IPS DF 4.7 (cell line): Measurements from ENCODE around the gene ABHD1.
A peak's percentile ranks its signal among the peaks of the same experiment; 100 is the strongest.
"Not testable (repeated sequence)": the region's sequence is repeated elsewhere in the genome, so short reads cannot be mapped to it uniquely, and the experiment has no call there.

Source experiments
- DNase-seq: peaks from one replicate; pipeline ENCODE4 v3.0.0-alpha.2; 2013; ENCODE audit warnings: low spot score; ENCODE audit errors: extremely low read depth

ABHD1 gene

GRCh38 chr2:27123302-27124150 lies at the start of gene ABHD1:
Gene ABHD1, plus strand, starts transcription at chr2:27123815. Its CDS starts 134 bp downstream, at chr2:27123949.
- DNase-seq = no peak

- no peak for DNase-seq
Observed at GRCh38 chr2:27074738-27075565, 48.7 kb upstream of the ABHD1 start.

GRCh38 chr2:27075566-27075871 lies 48.1 kb upstream of the ABHD1 start:
- DNase-seq = not testable (repeated sequence)

- DNase-seq = no peak
Observed at GRCh38 chr2:27076323-27076722, 47.3 kb upstream of the ABHD1 start.

GRCh38 chr2:27077231-27077630 lies 46.4 kb upstream of the ABHD1 start:
- DNase-seq = no peak

- no peak for DNase-seq
Observed at GRCh38 chr2:27078267-27079194, 45.1 kb upstream of the ABHD1 start, which contains the start of gene EMILIN1. Gene EMILIN1, plus strand, starts transcription at chr2:27078615. Its CDS starts 451 bp downstream, at chr2:27079066.

GRCh38 chr2:27079233-27080139 lies 44.1 kb upstream of the ABHD1 start:
- no peak for DNase-seq

GRCh38 chr2:27080140-27080469 lies 43.5 kb upstream of the ABHD1 start:
- no peak for DNase-seq

- no peak for DNase-seq
Observed at GRCh38 chr2:27080603-27080936, 43.0 kb upstream of the ABHD1 start.

GRCh38 chr2:27081984-27082772 lies 41.4 kb upstream of the ABHD1 start:
- no peak for DNase-seq

GRCh38 chr2:27082773-27083409 lies 40.7 kb upstream of the ABHD1 start:
- DNase-seq = no peak

- DNase-seq = no peak
Observed at GRCh38 chr2:27083410-27084296, 40.0 kb upstream of the ABHD1 start.

- DNase-seq = no peak
Observed at GRCh38 chr2:27084297-27085061, 39.1 kb upstream of the ABHD1 start.

- no peak for DNase-seq
Observed at GRCh38 chr2:27085062-27085672, 38.4 kb upstream of the ABHD1 start.

- DNase-seq = no peak
Observed at GRCh38 chr2:27085673-27086089, 37.9 kb upstream of the ABHD1 start.

GRCh38 chr2:27086090-27086723 lies 37.4 kb upstream of the ABHD1 start:
- peak; percentile 64 for DNase-seq
